Ascending aorta (tissue), 2 donors: ENCODE measurements around the gene ETV6. TPM values are rescaled to one million over a fixed set of nuclear protein-coding genes. Genes with fewer than 3 reads are reported as not detected.
"Not testable (repeated sequence)": the region's sequence is repeated elsewhere in the genome, so short reads cannot be mapped to it uniquely, and the experiment has no call there.

Source experiments
- DNase-seq, 2 donors: peaks; one replicate each; pipeline ENCODE4 v3.0.0-alpha.2; 2019; ENCODE audit warnings: low spot score in 2 of 2
- H3K27ac ChIP-seq, 2 donors: fragments of 200-600 bp; sonication (generic); one replicate each; pipeline ENCODE4 v1.5.1; 2016 to 2017; ENCODE audit warnings: mild to moderate bottlenecking in 1 of 2
- H3K27me3 ChIP-seq: fragments of 200-600 bp; sonication (generic); one replicate; pipeline ENCODE4 v1.5.1; 2017
- H3K36me3 ChIP-seq, 2 donors: fragments of 200-600 bp; sonication (generic); one replicate each; pipeline ENCODE4 v1.5.1; 2016
- H3K4me1 ChIP-seq, 2 donors: fragments of 200-600 bp; sonication (generic); one replicate each; pipeline ENCODE4 v1.5.1; 2016 to 2017; ENCODE audit warnings: mild to moderate bottlenecking in 1 of 2
- H3K4me3 ChIP-seq, 2 donors: fragments of 200-600 bp; sonication (generic); one replicate each; pipeline ENCODE4 v1.5.1; 2016 to 2017; ENCODE audit warnings: mild to moderate bottlenecking in 1 of 2
- H3K9me3 ChIP-seq, 2 donors: fragments of 200-600 bp; sonication (generic); one replicate each; pipeline ENCODE4 v1.5.1; 2016
- intact Hi-C: fragments of 100-400 bp; cut with DNase I; formaldehyde crosslinking; loops from one replicate; pipeline ENCODE4 v1.15.1; 2023
- total RNA-seq: library from RNA; depleted of rRNA; stranded (reverse); fragments of >200 nt; gene quantifications from one replicate; pipeline ENCODE4 v1.1.0, GENCODE V29; 2016
- TF ChIP-seq, protein P1 (sequence below), 3 experiments: fragments of 200-600 bp in 2 of 3; fragments of 450-650 bp in 1 of 3; sonication (generic) in 2 of 3; IDR thresholded peaks; one replicate each; pipeline ENCODE4 v1.5.1; 2016 to 2019; ENCODE audit warnings: antibody characterized with exemption in 3 of 3, mild to moderate bottlenecking in 1 of 3, moderate library complexity in 1 of 3

The ETV6 gene
- total RNA-seq, 1 donor from 2014 or later = 21.6 TPM

DNA sequence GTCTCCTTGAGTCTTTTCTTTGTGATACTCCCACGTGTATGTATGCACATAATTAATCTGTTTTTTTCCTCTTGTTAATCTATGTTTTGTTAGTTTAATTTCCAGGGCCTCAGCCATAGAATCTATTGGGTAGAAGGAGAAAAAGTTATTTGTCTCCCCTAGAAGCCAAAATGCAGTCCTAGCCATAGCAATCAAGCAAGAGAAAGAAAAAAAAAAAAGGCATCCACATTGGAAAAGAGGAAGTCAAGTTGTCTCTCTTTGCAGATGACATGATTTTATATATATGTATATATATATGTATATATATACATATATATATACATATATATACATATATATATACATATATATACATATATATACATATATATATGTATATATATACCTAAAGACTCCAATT, 25.4 kb upstream of the ETV6 start:
- no peak for DNase-seq
- H3K27ac ChIP-seq = no peak overlapping the region
- H3K27me3 ChIP-seq = no peaks in the 10 kb centered on the region
- no peaks in the 10 kb centered on the region for H3K36me3 ChIP-seq
- peaks cover 4 to 5% of the 10 kb centered on the region in 2 donors for H3K4me1 ChIP-seq
- no peak overlapping the region for H3K4me3 ChIP-seq
- intact Hi-C loops = loop anchor here (5.0 kb wide), 1 partner anchor 72 kb away; no protein-coding TSS in a partner anchor
- TF ChIP-seq, protein P1, sequence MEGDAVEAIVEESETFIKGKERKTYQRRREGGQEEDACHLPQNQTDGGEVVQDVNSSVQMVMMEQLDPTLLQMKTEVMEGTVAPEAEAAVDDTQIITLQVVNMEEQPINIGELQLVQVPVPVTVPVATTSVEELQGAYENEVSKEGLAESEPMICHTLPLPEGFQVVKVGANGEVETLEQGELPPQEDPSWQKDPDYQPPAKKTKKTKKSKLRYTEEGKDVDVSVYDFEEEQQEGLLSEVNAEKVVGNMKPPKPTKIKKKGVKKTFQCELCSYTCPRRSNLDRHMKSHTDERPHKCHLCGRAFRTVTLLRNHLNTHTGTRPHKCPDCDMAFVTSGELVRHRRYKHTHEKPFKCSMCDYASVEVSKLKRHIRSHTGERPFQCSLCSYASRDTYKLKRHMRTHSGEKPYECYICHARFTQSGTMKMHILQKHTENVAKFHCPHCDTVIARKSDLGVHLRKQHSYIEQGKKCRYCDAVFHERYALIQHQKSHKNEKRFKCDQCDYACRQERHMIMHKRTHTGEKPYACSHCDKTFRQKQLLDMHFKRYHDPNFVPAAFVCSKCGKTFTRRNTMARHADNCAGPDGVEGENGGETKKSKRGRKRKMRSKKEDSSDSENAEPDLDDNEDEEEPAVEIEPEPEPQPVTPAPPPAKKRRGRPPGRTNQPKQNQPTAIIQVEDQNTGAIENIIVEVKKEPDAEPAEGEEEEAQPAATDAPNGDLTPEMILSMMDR (IDR thresholded peaks at IDR 0.05) = no peak
- no peaks in the 10 kb centered on the region for H3K9me3 ChIP-seq

DNA sequence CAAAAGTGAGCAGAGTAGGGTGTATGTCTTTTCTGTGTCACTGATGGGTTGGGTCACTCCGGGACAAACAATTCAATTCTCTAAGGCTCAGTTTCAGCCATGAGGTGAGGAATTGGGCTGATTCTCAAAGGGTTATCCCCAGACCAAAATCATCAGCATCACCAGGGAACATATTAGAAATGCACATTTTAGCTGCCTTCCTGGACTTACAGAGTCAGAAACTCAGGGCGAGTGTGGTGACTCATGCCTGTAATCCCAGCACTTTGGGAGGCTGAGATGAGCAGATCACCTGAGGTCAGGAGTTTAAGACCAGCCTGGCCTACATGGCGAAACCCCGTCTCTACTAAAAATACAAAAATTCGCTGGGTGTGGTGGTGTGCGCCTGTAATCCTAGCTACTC, 21.8 kb upstream of the ETV6 start:
- not testable (repeated sequence) for DNase-seq, H3K4me1 ChIP-seq

DNA sequence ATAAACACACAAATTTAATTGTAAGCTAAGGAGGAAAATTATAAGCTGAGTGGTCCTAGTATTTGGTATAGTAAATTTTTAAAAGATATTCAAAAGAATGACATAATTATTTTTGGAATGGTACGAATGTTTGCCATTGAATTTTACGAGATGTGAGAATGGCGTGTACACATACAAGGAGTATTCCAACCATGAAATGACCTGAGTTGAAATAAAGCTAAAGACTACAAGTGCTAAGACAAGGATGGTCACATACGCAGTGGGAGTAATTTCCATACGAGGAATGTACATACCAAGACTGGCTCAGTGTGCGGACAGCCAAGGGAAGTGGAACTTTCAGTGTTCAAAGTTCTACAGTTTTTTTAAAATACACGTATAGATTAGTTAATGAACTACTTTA, 21.1 kb upstream of the ETV6 start:
- DNase-seq = no peak
- TF ChIP-seq, protein P1 (IDR thresholded peaks at IDR 0.05) = no peak
- H3K27ac ChIP-seq = no peak overlapping the region
- no peaks in the 10 kb centered on the region for H3K36me3 ChIP-seq
- peaks cover 0 to 1% of the 10 kb centered on the region in 2 donors for H3K4me1 ChIP-seq
- intact Hi-C loops = no loop called here
- H3K27me3 ChIP-seq = no peaks in the 10 kb centered on the region
- H3K9me3 ChIP-seq = no peaks in the 10 kb centered on the region
- H3K4me3 ChIP-seq = no peak overlapping the region

More for the DNA sequence above, 21.8 kb upstream of the ETV6 start:
- H3K36me3 ChIP-seq, H3K27ac ChIP-seq, intact Hi-C loops, H3K4me3 ChIP-seq, H3K9me3 ChIP-seq, H3K27me3 ChIP-seq: not testable (repeated sequence)

DNA sequence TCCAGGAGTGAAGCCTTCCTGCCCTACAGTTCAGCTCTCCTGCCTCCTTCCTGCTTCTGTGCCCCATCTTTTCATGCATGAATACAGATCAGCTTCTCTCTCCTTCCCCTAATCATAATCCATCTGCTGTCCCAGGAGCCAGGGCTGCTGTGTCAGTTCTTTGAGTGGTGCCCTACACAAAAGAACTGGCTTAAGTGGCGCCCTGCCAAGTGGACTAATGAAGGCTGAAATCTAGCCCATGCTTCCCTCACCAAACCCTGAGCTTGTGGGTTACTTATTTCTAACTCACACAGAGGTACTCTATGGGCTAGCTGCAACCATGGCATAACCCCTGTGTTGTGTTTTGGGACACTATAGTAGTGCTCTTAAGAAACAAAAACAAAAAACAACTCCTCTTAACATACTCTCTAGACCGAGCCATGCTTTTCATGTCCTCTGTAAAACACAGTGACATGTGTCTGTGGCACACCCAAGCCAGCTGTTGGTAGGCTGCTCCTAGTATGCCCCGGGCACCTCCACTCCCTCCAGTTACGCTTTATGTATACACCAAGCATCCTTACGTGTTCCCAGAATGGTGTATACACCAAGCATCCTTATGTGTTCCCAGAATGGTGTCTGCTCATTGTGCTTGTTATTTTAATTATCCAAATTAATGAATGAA, 19.3 kb upstream of the ETV6 start:
- Histone ChIP-seq H3K27me3 (no peaks in the 10 kb centered on the region), H3K9me3 (no peaks in the 10 kb centered on the region), H3K4me1 (no peaks in the 10 kb centered on the region), H3K36me3 (no peaks in the 10 kb centered on the region), H3K27ac (no peak overlapping the region), H3K4me3 (no peak overlapping the region)
- intact Hi-C loops = no loop called here
- TF ChIP-seq, protein P1 (IDR thresholded peaks at IDR 0.05) = no peak
- no peak for DNase-seq

DNA sequence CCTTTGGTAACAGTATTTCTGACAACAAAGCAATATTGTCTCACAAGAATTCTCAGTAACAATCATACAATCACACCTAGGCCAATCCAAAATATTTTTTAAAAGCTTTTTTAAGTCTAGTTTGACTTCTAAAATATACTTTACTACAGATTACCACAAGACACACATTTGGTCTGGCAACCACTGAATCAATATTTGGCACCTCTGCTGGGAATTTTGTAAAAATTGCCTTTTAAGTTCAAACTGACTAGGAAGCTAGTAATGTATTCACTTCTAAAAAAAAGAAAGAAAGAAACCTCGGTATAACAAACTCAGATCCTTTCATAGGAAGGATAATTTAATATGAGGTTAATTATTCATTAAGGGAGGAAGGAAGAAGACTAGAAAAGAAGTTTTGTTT, 18.2 kb upstream of the ETV6 start:
- Histone ChIP-seq H3K4me3 (no peak overlapping the region), H3K36me3 (no peaks in the 10 kb centered on the region)
- DNase-seq = no peak

DNA sequence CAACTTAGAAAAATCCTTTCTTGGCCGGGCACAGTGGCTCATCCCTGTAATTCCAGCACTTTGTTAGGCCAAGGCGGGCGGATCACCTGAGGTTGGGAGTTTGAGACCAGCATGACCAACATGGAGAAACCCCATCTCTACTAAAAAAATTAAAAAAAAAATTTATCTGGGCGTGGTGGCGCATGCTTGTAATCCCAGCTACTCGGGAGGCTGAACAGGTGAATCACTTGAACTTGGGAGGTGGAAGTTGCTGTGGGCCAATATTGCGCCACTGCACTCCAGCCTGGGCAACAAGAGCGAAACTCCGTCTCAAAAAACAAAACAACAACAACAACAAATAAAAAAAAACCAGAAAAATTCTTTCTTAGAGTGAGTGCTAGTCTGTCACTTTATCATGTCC, 17.6 kb upstream of the ETV6 start:
- H3K9me3 ChIP-seq, intact Hi-C loops, H3K36me3 ChIP-seq, H3K27ac ChIP-seq, H3K27me3 ChIP-seq, H3K4me3 ChIP-seq, DNase-seq, H3K4me1 ChIP-seq: not testable (repeated sequence)

More for the DNA sequence above, 18.2 kb upstream of the ETV6 start:
- H3K27me3 ChIP-seq = no peaks in the 10 kb centered on the region
- no peak overlapping the region for H3K27ac ChIP-seq
- intact Hi-C loops = no loop called here
- TF ChIP-seq, protein P1 (IDR thresholded peaks at IDR 0.05) = no peak
- no peaks in the 10 kb centered on the region for H3K4me1 ChIP-seq
- H3K9me3 ChIP-seq = no peaks in the 10 kb centered on the region

DNA sequence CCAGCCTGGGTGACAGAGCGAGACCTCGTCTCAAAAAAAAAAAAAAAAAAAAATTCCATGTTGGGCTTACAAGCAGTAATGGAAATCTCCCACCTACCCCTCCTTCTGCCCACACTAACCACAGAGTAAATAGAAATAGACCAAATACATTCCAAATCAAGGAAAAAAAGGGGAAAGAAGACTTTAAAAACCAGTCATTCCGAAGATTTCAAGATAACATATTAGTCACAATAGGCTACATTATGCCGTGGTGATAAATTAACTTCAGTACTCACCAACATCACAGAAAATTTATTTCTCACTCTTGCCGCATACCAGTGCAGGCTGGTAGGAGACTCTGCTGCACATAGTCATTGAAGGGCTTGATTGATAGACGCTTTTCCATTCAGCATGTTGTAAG, 15.5 kb upstream of the ETV6 start:
- Histone ChIP-seq H3K4me3 (no peak overlapping the region), H3K9me3 (no peaks in the 10 kb centered on the region), H3K27ac (no peak overlapping the region), H3K4me1 (no peaks in the 10 kb centered on the region), H3K36me3 (no peaks in the 10 kb centered on the region), H3K27me3 (no peaks in the 10 kb centered on the region)
- TF ChIP-seq, protein P1 (IDR thresholded peaks at IDR 0.05) = no peak
- intact Hi-C loops = no loop called here
- no peak for DNase-seq
